H1 (cell line): ENCODE data around the gene PRKN.

Source experiments
- KDM1A ChIP-seq: fragments of 200-600, 300-600 bp; sonication (generic); IDR thresholded peaks from 2 replicates; pipeline ENCODE4 v1.7.1; 2016; ENCODE audit warnings: mild to moderate bottlenecking, low read length, borderline replicate concordance
- TF ChIP-seq, protein P1 (sequence below), 3 experiments: IDR thresholded peaks; 1 replicate in 2 of 3; 2 replicates in 1 of 3; pipeline versions ENCODE4 v1.5.1 to v1.6.1; 2011; ENCODE audit warnings: low read length in 3 of 3, mild to moderate bottlenecking in 3 of 3, inconsistent platforms in 2 of 3, low read depth in 1 of 3, moderate library complexity in 1 of 3; ENCODE audit not compliant: insufficient read depth in 1 of 3; ENCODE audit errors: control extremely low read depth in 1 of 3

DNA sequence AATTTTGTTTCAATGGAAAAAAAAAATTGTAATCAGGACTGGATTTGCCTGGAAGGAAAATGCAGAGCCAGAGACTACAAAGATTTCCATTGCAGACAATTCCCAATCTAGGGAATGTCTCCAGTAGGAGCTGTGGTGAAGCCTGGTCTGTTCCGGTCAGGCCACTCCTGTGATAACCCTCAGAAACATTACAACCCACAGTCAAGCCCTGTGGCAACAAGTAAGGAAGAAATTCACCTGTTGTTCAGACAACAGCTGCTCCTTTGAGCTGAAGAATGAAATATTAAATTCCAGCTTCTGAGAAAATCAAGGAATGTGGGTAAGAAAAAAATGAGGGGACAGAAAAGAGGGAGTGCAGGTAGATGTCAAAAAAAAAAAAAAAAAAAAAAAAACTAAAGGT is 8.0 kb downstream of the PRKN start:
- TF ChIP-seq, protein P1, sequence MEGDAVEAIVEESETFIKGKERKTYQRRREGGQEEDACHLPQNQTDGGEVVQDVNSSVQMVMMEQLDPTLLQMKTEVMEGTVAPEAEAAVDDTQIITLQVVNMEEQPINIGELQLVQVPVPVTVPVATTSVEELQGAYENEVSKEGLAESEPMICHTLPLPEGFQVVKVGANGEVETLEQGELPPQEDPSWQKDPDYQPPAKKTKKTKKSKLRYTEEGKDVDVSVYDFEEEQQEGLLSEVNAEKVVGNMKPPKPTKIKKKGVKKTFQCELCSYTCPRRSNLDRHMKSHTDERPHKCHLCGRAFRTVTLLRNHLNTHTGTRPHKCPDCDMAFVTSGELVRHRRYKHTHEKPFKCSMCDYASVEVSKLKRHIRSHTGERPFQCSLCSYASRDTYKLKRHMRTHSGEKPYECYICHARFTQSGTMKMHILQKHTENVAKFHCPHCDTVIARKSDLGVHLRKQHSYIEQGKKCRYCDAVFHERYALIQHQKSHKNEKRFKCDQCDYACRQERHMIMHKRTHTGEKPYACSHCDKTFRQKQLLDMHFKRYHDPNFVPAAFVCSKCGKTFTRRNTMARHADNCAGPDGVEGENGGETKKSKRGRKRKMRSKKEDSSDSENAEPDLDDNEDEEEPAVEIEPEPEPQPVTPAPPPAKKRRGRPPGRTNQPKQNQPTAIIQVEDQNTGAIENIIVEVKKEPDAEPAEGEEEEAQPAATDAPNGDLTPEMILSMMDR (IDR thresholded peaks at IDR 0.05; ENCODE audit: control extremely low read depth in 1 of 3, insufficient read depth in 1 of 3, low read depth in 1 of 3, low read length in 3 of 3), result no peak
- TF ChIP-seq KDM1A, result no peak
